Bronchial epithelial cell (primary cell): ENCODE data around the gene GOSR1. TPM values are rescaled to one million over a fixed set of nuclear protein-coding genes. Genes with fewer than 3 reads are reported as not detected.
"Not testable (repeated sequence)": the region's sequence is repeated elsewhere in the genome, so short reads cannot be mapped to it uniquely, and the experiment has no call there.

ENCODE experiments used
- DNase-seq: peaks from one replicate; pipeline ENCODE4 v3.0.0-alpha.2; 2010; ENCODE audit warnings: low read depth
- FAIRE-seq: peaks from 2 replicates; lab custom pipeline; 2011; peaks lifted over from hg19 to GRCh38; lab: Jason Lieb, UNC
- H3K27me3 ChIP-seq: 2 replicates; pipeline ENCODE4 v1.5.1; 2011; ENCODE audit warnings: low read length; ENCODE audit not compliant: control insufficient read depth, insufficient read depth
- H3K36me3 ChIP-seq: 2 replicates; pipeline ENCODE4 v1.5.1; 2011; ENCODE audit warnings: low read length; ENCODE audit not compliant: control insufficient read depth, insufficient read depth
- H3K4me3 ChIP-seq: 2 replicates; pipeline ENCODE4 v1.5.1; 2011; ENCODE audit warnings: mild to moderate bottlenecking, low read depth, low read length, control low read depth
- total RNA-seq: library from RNA; depleted of rRNA; stranded (reverse); fragments of >200 nt; gene quantifications from 2 replicates; pipeline ENCODE4 v1.2.1, GENCODE V29; 2014
- TF ChIP-seq, protein P1 (sequence below): IDR thresholded peaks from 2 replicates; pipeline ENCODE4 v1.5.1; 2011; ENCODE audit warnings: mild to moderate bottlenecking, moderate library complexity, low read length, control low read depth, inconsistent platforms; ENCODE audit not compliant: insufficient read depth, severe bottlenecking

The GOSR1 gene
- total RNA-seq, 1 donor from 2014 or later, result 38.7 TPM

DNA sequence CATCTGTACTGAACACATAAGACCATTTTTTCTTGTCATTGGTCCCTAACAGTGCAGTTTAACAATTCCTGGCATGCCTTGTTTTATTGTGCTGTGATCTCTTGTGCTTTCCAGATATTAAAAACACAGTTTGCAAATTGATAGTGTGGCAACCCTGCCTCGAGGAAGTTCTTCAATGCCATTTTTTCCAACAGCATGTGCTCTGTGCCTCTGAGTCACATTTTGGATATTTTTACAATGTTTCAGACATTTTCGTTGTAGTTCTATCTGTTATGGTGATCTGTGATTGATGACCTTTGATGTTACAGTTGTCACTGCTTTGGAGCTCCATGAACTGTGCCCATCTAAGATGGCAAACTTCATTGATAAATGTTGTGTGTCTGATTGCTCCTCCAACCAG lies 66.2 kb downstream of the GOSR1 start:
- DNase-seq (no peak), FAIRE-seq (peak; percentile 83)

DNA sequence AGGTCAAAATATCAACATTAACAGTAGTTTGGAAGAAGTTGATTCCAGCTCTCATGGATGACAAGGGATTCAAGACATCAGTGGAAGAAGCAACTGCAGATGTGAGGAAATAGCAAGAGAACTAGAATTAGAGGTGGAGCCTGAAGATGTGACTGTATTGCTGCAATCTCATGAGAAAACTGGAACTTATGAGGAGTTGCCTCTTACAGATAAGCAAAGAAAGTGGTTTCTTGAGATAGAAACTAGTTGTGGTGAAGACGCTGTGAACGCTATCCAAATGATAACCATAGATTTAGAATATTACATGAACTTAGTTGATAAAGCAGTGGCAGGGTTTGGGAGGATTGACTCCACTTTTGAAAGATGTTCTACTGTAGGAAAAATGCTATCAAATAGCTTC lies 67.8 kb downstream of the GOSR1 start:
- DNase-seq (no peak), FAIRE-seq (no peak)
- Histone ChIP-seq H3K36me3 (no peaks in the 10 kb centered on the region), H3K4me3 (no peak overlapping the region), H3K27me3 (no peaks in the 10 kb centered on the region)
- TF ChIP-seq, protein P1, sequence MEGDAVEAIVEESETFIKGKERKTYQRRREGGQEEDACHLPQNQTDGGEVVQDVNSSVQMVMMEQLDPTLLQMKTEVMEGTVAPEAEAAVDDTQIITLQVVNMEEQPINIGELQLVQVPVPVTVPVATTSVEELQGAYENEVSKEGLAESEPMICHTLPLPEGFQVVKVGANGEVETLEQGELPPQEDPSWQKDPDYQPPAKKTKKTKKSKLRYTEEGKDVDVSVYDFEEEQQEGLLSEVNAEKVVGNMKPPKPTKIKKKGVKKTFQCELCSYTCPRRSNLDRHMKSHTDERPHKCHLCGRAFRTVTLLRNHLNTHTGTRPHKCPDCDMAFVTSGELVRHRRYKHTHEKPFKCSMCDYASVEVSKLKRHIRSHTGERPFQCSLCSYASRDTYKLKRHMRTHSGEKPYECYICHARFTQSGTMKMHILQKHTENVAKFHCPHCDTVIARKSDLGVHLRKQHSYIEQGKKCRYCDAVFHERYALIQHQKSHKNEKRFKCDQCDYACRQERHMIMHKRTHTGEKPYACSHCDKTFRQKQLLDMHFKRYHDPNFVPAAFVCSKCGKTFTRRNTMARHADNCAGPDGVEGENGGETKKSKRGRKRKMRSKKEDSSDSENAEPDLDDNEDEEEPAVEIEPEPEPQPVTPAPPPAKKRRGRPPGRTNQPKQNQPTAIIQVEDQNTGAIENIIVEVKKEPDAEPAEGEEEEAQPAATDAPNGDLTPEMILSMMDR, result no peak

More for the DNA sequence above, 66.2 kb downstream of the GOSR1 start:
- H3K36me3 ChIP-seq, result no peaks in the 10 kb centered on the region
- TF ChIP-seq, protein P1, result no peak
- H3K27me3 ChIP-seq, result no peaks in the 10 kb centered on the region
- H3K4me3 ChIP-seq, result no peak overlapping the region

- H3K27me3 ChIP-seq, result no peaks in the 10 kb centered on the region
- H3K36me3 ChIP-seq, result no peaks in the 10 kb centered on the region
- DNase-seq (no peak), FAIRE-seq (no peak)
- H3K4me3 ChIP-seq, result no peak overlapping the region
- TF ChIP-seq, protein P1, result no peak
These were observed 70.8 kb downstream of the GOSR1 start for GRCh38 chr17:30547778-30548573.

GRCh38 chr17:30549181-30549580 lies 72.0 kb downstream of the GOSR1 start:
- not testable (repeated sequence) for DNase-seq, FAIRE-seq, H3K27me3 ChIP-seq, H3K36me3 ChIP-seq, H3K4me3 ChIP-seq

- DNase-seq, result no peak
These were observed 72.8 kb downstream of the GOSR1 start for GRCh38 chr17:30549864-30550511.

More at GRCh38 chr17:30549864-30550511, 72.8 kb downstream of the GOSR1 start:
- peak; percentile 99 for FAIRE-seq
- Histone ChIP-seq H3K27me3 (no peaks in the 10 kb centered on the region), H3K4me3 (no peak overlapping the region), H3K36me3 (no peaks in the 10 kb centered on the region)
- TF ChIP-seq, protein P1, result no peak
